SIG-M5 (cell line): ENCODE results near the gene SMAD2.
"Not testable (repeated sequence)": the region's sequence is repeated elsewhere in the genome, so short reads cannot be mapped to it uniquely, and the experiment has no call there.

Experiments
- DNase-seq: peaks from one replicate; lab custom pipeline; 2025; lab: John Stamatoyannopoulos, UW

SMAD2 gene

GRCh38 chr18:47930199-47930930 lies at the start of gene SMAD2:
Gene SMAD2 (minus strand): TSS chr18:47930659. CDS start chr18:47896756, 33,903 bp downstream.
- peak; percentile 11 for DNase-seq

- no peak for DNase-seq
Observed at GRCh38 chr18:47979611-47980200, 49.2 kb upstream of the SMAD2 start.

- DNase-seq, result no peak
Observed at GRCh38 chr18:47978603-47979002, 48.1 kb upstream of the SMAD2 start.

- DNase-seq, result no peak
Observed at GRCh38 chr18:47978141-47978540, 47.7 kb upstream of the SMAD2 start.

GRCh38 chr18:47975701-47976100 lies 45.2 kb upstream of the SMAD2 start:
- DNase-seq, result no peak

GRCh38 chr18:47975105-47975504 lies 44.6 kb upstream of the SMAD2 start:
- no peak for DNase-seq

GRCh38 chr18:47970664-47971531 lies 40.4 kb upstream of the SMAD2 start:
- DNase-seq, result peak; percentile 46

GRCh38 chr18:47969816-47970215 lies 39.4 kb upstream of the SMAD2 start:
- DNase-seq, result no peak

GRCh38 chr18:47968721-47969120 lies 38.3 kb upstream of the SMAD2 start:
- no peak for DNase-seq

GRCh38 chr18:47968006-47968676 lies 37.7 kb upstream of the SMAD2 start:
- no peak for DNase-seq

- DNase-seq, result no peak
Observed at GRCh38 chr18:47964053-47964452, 33.6 kb upstream of the SMAD2 start.

GRCh38 chr18:47961003-47961402 lies 30.5 kb upstream of the SMAD2 start:
- not testable (repeated sequence) for DNase-seq

- peak; percentile 89 for DNase-seq
Observed at GRCh38 chr18:47953471-47953931, 23.0 kb upstream of the SMAD2 start.

- no peak for DNase-seq
Observed at GRCh38 chr18:47950511-47950910, 20.1 kb upstream of the SMAD2 start.

- DNase-seq, result no peak
Observed at GRCh38 chr18:47949202-47949601, 18.7 kb upstream of the SMAD2 start.

- DNase-seq, result no peak
Observed at GRCh38 chr18:47946889-47947288, 16.4 kb upstream of the SMAD2 start.

GRCh38 chr18:47944972-47945852 lies 14.8 kb upstream of the SMAD2 start:
- DNase-seq, result no peak

GRCh38 chr18:47936952-47937351 lies 6.5 kb upstream of the SMAD2 start:
- no peak for DNase-seq

GRCh38 chr18:47935321-47936055 lies 5.0 kb upstream of the SMAD2 start:
- DNase-seq, result no peak

GRCh38 chr18:47932603-47933002 lies 2.1 kb upstream of the SMAD2 start:
- no peak for DNase-seq
